CD4-positive, CD25-positive, alpha-beta regulatory T cell (primary cell): ENCODE measurements around the gene STRA6. TPM values are rescaled to one million over a fixed set of nuclear protein-coding genes. Genes with fewer than 3 reads are reported as not detected.

Experiments
- ATAC-seq, 2 donors: fragments of 150-1000 bp; cut with Tn5 transposase; one replicate each; pipeline ENCODE4 v1.10.0; 2021; ENCODE audit warnings: low read depth in 2 of 2, moderate number of reproducible peaks in 2 of 2, moderate library complexity in 1 of 2
- DNase-seq, 3 donors: peaks; one replicate each; pipeline versions ENCODE4 v3.0.0 to v3.0.0-alpha.2; 2012 to 2022; ENCODE audit warnings: mixed read lengths in 1 of 3
- H3K27ac ChIP-seq: one replicate; pipeline ENCODE4 v1.7.0; 2013; ENCODE audit warnings: mild to moderate bottlenecking, low read length; ENCODE audit not compliant: insufficient read depth, poor library complexity, severe bottlenecking
- H3K27me3 ChIP-seq: one replicate; pipeline ENCODE4 v1.7.0; 2013; ENCODE audit warnings: low read length; ENCODE audit not compliant: control insufficient read depth, insufficient read depth
- H3K36me3 ChIP-seq: one replicate; pipeline ENCODE4 v1.7.0; 2013; ENCODE audit warnings: mild to moderate bottlenecking, low read length, moderate library complexity; ENCODE audit not compliant: control insufficient read depth, insufficient read depth
- H3K4me1 ChIP-seq: 2 replicates; pipeline ENCODE4 v1.7.0; 2013; ENCODE audit warnings: mild to moderate bottlenecking, low read length; ENCODE audit not compliant: insufficient read depth, control insufficient read depth, poor library complexity, severe bottlenecking
- H3K4me3 ChIP-seq: one replicate; pipeline ENCODE4 v1.7.0; 2013; ENCODE audit warnings: low read depth, mild to moderate bottlenecking, low read length, moderate library complexity
- H3K9me3 ChIP-seq, 2 experiments: 1 replicate in 1 of 2; 2 replicates in 1 of 2; pipeline ENCODE4 v1.7.0; 2013; ENCODE audit warnings: low read length in 2 of 2, mild to moderate bottlenecking in 1 of 2, moderate library complexity in 1 of 2; ENCODE audit not compliant: control insufficient read depth in 2 of 2
- H3K27ac Mint-ChIP-seq, 3 donors: one replicate each; pipeline ENCODE4 v1.8.0; 2020 to 2022; ENCODE audit warnings: mild to moderate bottlenecking in 3 of 3, mixed read lengths in 3 of 3, moderate library complexity in 2 of 3
- H3K27me3 Mint-ChIP-seq: one replicate; pipeline ENCODE4 v1.8.0; 2022; ENCODE audit warnings: mild to moderate bottlenecking, mixed read lengths
- H3K36me3 Mint-ChIP-seq: one replicate; pipeline ENCODE4 v1.8.0; 2020; ENCODE audit warnings: mixed read lengths
- H3K4me1 Mint-ChIP-seq, 4 donors: one replicate each; pipeline ENCODE4 v1.8.0; 2020 to 2022; ENCODE audit warnings: mixed read lengths in 4 of 4, mild to moderate bottlenecking in 1 of 4
- H3K4me3 Mint-ChIP-seq, 4 donors: one replicate each; pipeline ENCODE4 v1.8.0; 2020 to 2022; ENCODE audit warnings: mild to moderate bottlenecking in 4 of 4, mixed read lengths in 4 of 4, moderate library complexity in 3 of 4
- H3K9me3 Mint-ChIP-seq, 7 donors: one replicate each; pipeline ENCODE4 v1.8.0; 2020 to 2022; ENCODE audit warnings: mixed read lengths in 7 of 7, mild to moderate bottlenecking in 3 of 7, moderate library complexity in 2 of 7
- polyA plus RNA-seq, 4 donors: library from polyadenylated mRNA; unstranded; fragments of 300-500 nt; fragmentation: Illumina TruSeq; gene quantifications; one replicate each; pipeline ENCODE4 v1.2.3, GENCODE V29; 2021
- total RNA-seq: library from RNA; stranded (reverse); gene quantifications from one replicate; pipeline ENCODE4 v1.2.3, GENCODE V29; 2022

STRA6 gene
- total and polyA plus RNA-seq, 5 donors from 2014 or later, result not detected

GRCh38 chr15:74233851-74234597 is 31.4 kb upstream of the STRA6 start:
- H3K4me3 ChIP-seq, result no peak overlapping the region
- Mint-ChIP-seq H3K4me1 (no peaks in the 10 kb centered on the region), H3K4me3 (no peak overlapping the region), H3K36me3 (no peaks in the 10 kb centered on the region), H3K9me3 (peaks cover 0 to 2% (median 0%) of the 10 kb centered on the region in 7 donors), H3K27ac (no peak overlapping the region), H3K27me3 (peaks cover 26% of the 10 kb centered on the region)
- ATAC-seq (no peak), DNase-seq (no peak)
- H3K27ac ChIP-seq, result no peak overlapping the region
- no peaks in the 10 kb centered on the region for H3K36me3 ChIP-seq
- no peaks in the 10 kb centered on the region for H3K27me3 ChIP-seq
- no peaks in the 10 kb centered on the region for H3K9me3 ChIP-seq
- H3K4me1 ChIP-seq, result no peaks in the 10 kb centered on the region

GRCh38 chr15:74233373-74233772 is 30.8 kb upstream of the STRA6 start:
- Histone ChIP-seq H3K4me1 (no peaks in the 10 kb centered on the region), H3K27me3 (no peaks in the 10 kb centered on the region), H3K36me3 (no peaks in the 10 kb centered on the region), H3K9me3 (no peaks in the 10 kb centered on the region), H3K4me3 (no peak overlapping the region), H3K27ac (no peak overlapping the region)
- no peak for DNase-seq
- no peaks in the 10 kb centered on the region for H3K4me1 Mint-ChIP-seq
- H3K4me3 Mint-ChIP-seq, result no peak overlapping the region
- peaks cover 22% of the 10 kb centered on the region for H3K27me3 Mint-ChIP-seq
- no peaks in the 10 kb centered on the region for H3K36me3 Mint-ChIP-seq
- no peak for ATAC-seq
- H3K27ac Mint-ChIP-seq, result no peak overlapping the region
- peaks cover 0 to 2% (median 0%) of the 10 kb centered on the region in 7 donors for H3K9me3 Mint-ChIP-seq

- Histone ChIP-seq H3K4me1 (no peaks in the 10 kb centered on the region), H3K27ac (no peak overlapping the region), H3K27me3 (no peaks in the 10 kb centered on the region), H3K4me3 (no peak overlapping the region), H3K9me3 (no peaks in the 10 kb centered on the region), H3K36me3 (no peaks in the 10 kb centered on the region)
- Mint-ChIP-seq H3K27me3 (peaks cover 24% of the 10 kb centered on the region), H3K27ac (no peak overlapping the region), H3K4me3 (no peak overlapping the region), H3K9me3 (no peaks in the 10 kb centered on the region), H3K4me1 (no peaks in the 10 kb centered on the region), H3K36me3 (no peaks in the 10 kb centered on the region)
- DNase-seq, result no peak
- ATAC-seq, result no peak
Measured at GRCh38 chr15:74231475-74231874, 28.9 kb upstream of the STRA6 start.

- Mint-ChIP-seq H3K4me1 (no peaks in the 10 kb centered on the region), H3K9me3 (no peaks in the 10 kb centered on the region), H3K4me3 (no peak overlapping the region), H3K36me3 (no peaks in the 10 kb centered on the region), H3K27ac (no peak overlapping the region), H3K27me3 (peaks cover 24% of the 10 kb centered on the region)
- Histone ChIP-seq H3K9me3 (no peaks in the 10 kb centered on the region), H3K4me1 (no peaks in the 10 kb centered on the region), H3K36me3 (no peaks in the 10 kb centered on the region), H3K4me3 (no peak overlapping the region), H3K27ac (no peak overlapping the region), H3K27me3 (no peaks in the 10 kb centered on the region)
- ATAC-seq, result no peak
- no peak for DNase-seq
Measured at GRCh38 chr15:74229686-74230085, 27.1 kb upstream of the STRA6 start.

- H3K27me3 Mint-ChIP-seq, result peaks cover 26% of the 10 kb centered on the region
- no peaks in the 10 kb centered on the region for H3K27me3 ChIP-seq
- DNase-seq (no peak), ATAC-seq (no peak)
- H3K27ac ChIP-seq, result no peak overlapping the region
- H3K4me1 Mint-ChIP-seq, result no peaks in the 10 kb centered on the region
- no peak overlapping the region for H3K4me3 Mint-ChIP-seq
- H3K36me3 Mint-ChIP-seq, result no peaks in the 10 kb centered on the region
- H3K4me3 ChIP-seq, result no peak overlapping the region
- no peaks in the 10 kb centered on the region for H3K9me3 ChIP-seq
- H3K36me3 ChIP-seq, result no peaks in the 10 kb centered on the region
- H3K4me1 ChIP-seq, result no peaks in the 10 kb centered on the region
- H3K9me3 Mint-ChIP-seq, result no peaks in the 10 kb centered on the region
- no peak overlapping the region for H3K27ac Mint-ChIP-seq
Measured at GRCh38 chr15:74228723-74229081, 26.1 kb upstream of the STRA6 start.

- no peaks in the 10 kb centered on the region for H3K9me3 Mint-ChIP-seq
- H3K9me3 ChIP-seq, result no peaks in the 10 kb centered on the region
- H3K27me3 Mint-ChIP-seq, result peaks cover 27% of the 10 kb centered on the region
- no peaks in the 10 kb centered on the region for H3K27me3 ChIP-seq
- H3K4me3 ChIP-seq, result no peak overlapping the region
- H3K36me3 Mint-ChIP-seq, result no peaks in the 10 kb centered on the region
- no peak overlapping the region for H3K27ac ChIP-seq
- H3K4me1 Mint-ChIP-seq, result no peaks in the 10 kb centered on the region
- DNase-seq (no peak), ATAC-seq (no peak)
- H3K27ac Mint-ChIP-seq, result no peak overlapping the region
- H3K36me3 ChIP-seq, result no peaks in the 10 kb centered on the region
- H3K4me3 Mint-ChIP-seq, result no peak overlapping the region
- no peaks in the 10 kb centered on the region for H3K4me1 ChIP-seq
Measured at GRCh38 chr15:74227968-74228722, 25.6 kb upstream of the STRA6 start.

GRCh38 chr15:74226761-74227540 is 24.4 kb upstream of the STRA6 start:
- H3K4me1 ChIP-seq, result no peaks in the 10 kb centered on the region
- no peaks in the 10 kb centered on the region for H3K36me3 ChIP-seq
- H3K9me3 ChIP-seq, result no peaks in the 10 kb centered on the region
- H3K27ac ChIP-seq, result no peak overlapping the region
- H3K4me3 ChIP-seq, result no peak overlapping the region
- H3K4me1 Mint-ChIP-seq, result no peaks in the 10 kb centered on the region
- peaks cover 26% of the 10 kb centered on the region for H3K27me3 Mint-ChIP-seq
- H3K27me3 ChIP-seq, result no peaks in the 10 kb centered on the region
- no peak overlapping the region for H3K4me3 Mint-ChIP-seq
- ATAC-seq (no peak), DNase-seq (no peak)
- H3K9me3 Mint-ChIP-seq, result no peaks in the 10 kb centered on the region
- H3K27ac Mint-ChIP-seq, result no peak overlapping the region
- no peaks in the 10 kb centered on the region for H3K36me3 Mint-ChIP-seq
